HepG2 (cell line): Measurements from ENCODE around the gene NXN. TPM values are rescaled to one million over a fixed set of nuclear protein-coding genes. Genes with fewer than 3 reads are reported as not detected.

Source experiments
- ARID2 ChIP-seq: sonication (generic); formaldehyde crosslinking; IDR thresholded peaks from 2 replicates; pipeline ENCODE4 v1.8.1; 2022; ENCODE audit warnings: mild to moderate bottlenecking, missing genetic modification reagents, borderline replicate concordance
- CHCHD3 ChIP-seq: sonication (generic); formaldehyde crosslinking; IDR thresholded peaks from 2 replicates; pipeline ENCODE4 v1.8.0; 2022; ENCODE audit warnings: mild to moderate bottlenecking, missing genetic modification reagents, moderate library complexity
- EED ChIP-seq: sonication (generic); formaldehyde crosslinking; IDR thresholded peaks from 2 replicates; pipeline ENCODE4 v1.5.0; 2020; ENCODE audit warnings: mild to moderate bottlenecking, missing genetic modification reagents
- ETV5 ChIP-seq: IDR thresholded peaks from 2 replicates; pipeline ENCODE4 v1.6.1; 2018; ENCODE audit warnings: missing biosample characterization, missing genetic modification reagents, inconsistent platforms, borderline replicate concordance
- KLF15 ChIP-seq: sonication (generic); formaldehyde crosslinking; IDR thresholded peaks from 2 replicates; pipeline ENCODE4 v1.8.1; 2023; ENCODE audit warnings: borderline replicate concordance, mild to moderate bottlenecking, inconsistent platforms, missing genetic modification reagents, mixed read lengths
- NCOR1 ChIP-seq: fragments of 200-600 bp; sonication (generic); IDR thresholded peaks from 2 replicates; pipeline ENCODE4 v1.7.0; 2017; ENCODE audit warnings: antibody characterized with exemption, low read length, borderline replicate concordance
- NKX3-1 ChIP-seq: sonication (generic); formaldehyde crosslinking; IDR thresholded peaks from 2 replicates; pipeline ENCODE4 v1.5.0; 2020; ENCODE audit warnings: missing genetic modification reagents
- PHF5A ChIP-seq: IDR thresholded peaks from one replicate; pipeline ENCODE4 v1.6.1; 2018; ENCODE audit warnings: low read depth, missing genetic modification reagents; ENCODE audit not compliant: unreplicated experiment
- PRMT3 ChIP-seq: sonication (generic); formaldehyde crosslinking; IDR thresholded peaks from 2 replicates; pipeline ENCODE4 v1.8.1; 2022; ENCODE audit warnings: low read depth, mild to moderate bottlenecking, moderate library complexity, missing genetic modification reagents, borderline replicate concordance
- TEAD3 ChIP-seq: optimal IDR thresholded peaks from 2 replicates; pipeline ENCODE3; 2016; ENCODE audit warnings: borderline replicate concordance
- TSC22D2 ChIP-seq: sonication (generic); formaldehyde crosslinking; IDR thresholded peaks from 2 replicates; pipeline ENCODE4 v1.5.1; 2020; ENCODE audit warnings: missing genetic modification reagents, mild to moderate bottlenecking, borderline replicate concordance
- YEATS2 ChIP-seq: sonication (generic); formaldehyde crosslinking; IDR thresholded peaks from 2 replicates; pipeline ENCODE4 v1.4.0; 2020; ENCODE audit warnings: missing genetic modification reagents, borderline replicate concordance
- ZBTB38 ChIP-seq: sonication (generic); formaldehyde crosslinking; IDR thresholded peaks from 2 replicates; pipeline ENCODE4 v1.5.1; 2020; ENCODE audit warnings: mild to moderate bottlenecking, missing genetic modification reagents
- ZBTB7A ChIP-seq: sonication (generic); formaldehyde crosslinking; IDR thresholded peaks from 2 replicates; pipeline ENCODE4 v1.8.0; 2022; ENCODE audit warnings: mild to moderate bottlenecking, missing genetic modification reagents
- ZMAT3 ChIP-seq: sonication (generic); formaldehyde crosslinking; conservative IDR thresholded peaks from 2 replicates; pipeline ENCODE4 v1.7.0; 2021; ENCODE audit warnings: missing genetic modification reagents
- ZNF232 ChIP-seq: sonication (generic); formaldehyde crosslinking; IDR thresholded peaks from 2 replicates; pipeline ENCODE4 v1.4.0; 2020; ENCODE audit warnings: missing genetic modification reagents, borderline replicate concordance
- ZNF367 ChIP-seq: sonication (generic); formaldehyde crosslinking; IDR thresholded peaks from 2 replicates; pipeline ENCODE4 v1.4.0; 2020; ENCODE audit warnings: missing genetic modification reagents, borderline replicate concordance
- ZNF501 ChIP-seq: sonication (generic); formaldehyde crosslinking; IDR thresholded peaks from 2 replicates; pipeline ENCODE4 v1.5.1; 2020; ENCODE audit warnings: mild to moderate bottlenecking, moderate library complexity, missing genetic modification reagents
- ZNF777 ChIP-seq: sonication (generic); formaldehyde crosslinking; IDR thresholded peaks from 2 replicates; pipeline ENCODE4 v1.4.0; 2020; ENCODE audit warnings: missing genetic modification reagents
- polyA plus RNA-seq, 8 experiments: library from polyadenylated mRNA; depleted of rRNA in 3 of 8; stranded (reverse) in 7 of 8; unstranded in 1 of 8; fragments of >200 nt; fragmentation: Illumina TruSeq in 4 of 8; extraction: Trizol in 4 of 8; gene quantifications; 2 replicates each; pipeline versions ENCODE4 v1.2.1 to v1.2.3, GENCODE V29; 2011 to 2016; ENCODE audit warnings: low read depth in 4 of 8, missing spikeins in 1 of 8, mixed read lengths in 1 of 8; ENCODE audit not compliant: insufficient read depth in 1 of 8
- total RNA-seq, 5 experiments: library from RNA; depleted of rRNA; stranded (reverse); fragments of >200 nt; fragmentation: Illumina TruSeq; extraction: Trizol; gene quantifications; 2 replicates each; pipeline ENCODE4 v1.2.3, GENCODE V29; 2016; ENCODE audit warnings: low read depth in 1 of 5
- TF ChIP-seq, protein P1 (sequence below): IDR thresholded peaks from 2 replicates; pipeline ENCODE4 v1.6.1; 2016; ENCODE audit warnings: low read depth, borderline replicate concordance
- TF ChIP-seq, protein P2 (sequence below): sonication (generic); formaldehyde crosslinking; IDR thresholded peaks from 2 replicates; pipeline ENCODE4 v1.8.1; 2023; ENCODE audit warnings: mild to moderate bottlenecking, inconsistent platforms, moderate library complexity, missing genetic modification reagents, borderline replicate concordance
- TF ChIP-seq, protein P3 (sequence below): sonication (generic); formaldehyde crosslinking; IDR thresholded peaks from 2 replicates; pipeline ENCODE4 v1.5.0; 2020; ENCODE audit warnings: mild to moderate bottlenecking, missing genetic modification reagents, borderline replicate concordance
- TF ChIP-seq, protein P4 (sequence below): sonication (generic); formaldehyde crosslinking; conservative IDR thresholded peaks from 2 replicates; pipeline ENCODE4 v1.4.0; 2020; ENCODE audit warnings: missing genetic modification reagents

The NXN gene
- total and polyA plus RNA-seq, 2 of the 13 experiments (the other 11 are each of a cell fraction or from before 2014, with no cell fraction given) = 22.2 to 24.3 TPM

DNA sequence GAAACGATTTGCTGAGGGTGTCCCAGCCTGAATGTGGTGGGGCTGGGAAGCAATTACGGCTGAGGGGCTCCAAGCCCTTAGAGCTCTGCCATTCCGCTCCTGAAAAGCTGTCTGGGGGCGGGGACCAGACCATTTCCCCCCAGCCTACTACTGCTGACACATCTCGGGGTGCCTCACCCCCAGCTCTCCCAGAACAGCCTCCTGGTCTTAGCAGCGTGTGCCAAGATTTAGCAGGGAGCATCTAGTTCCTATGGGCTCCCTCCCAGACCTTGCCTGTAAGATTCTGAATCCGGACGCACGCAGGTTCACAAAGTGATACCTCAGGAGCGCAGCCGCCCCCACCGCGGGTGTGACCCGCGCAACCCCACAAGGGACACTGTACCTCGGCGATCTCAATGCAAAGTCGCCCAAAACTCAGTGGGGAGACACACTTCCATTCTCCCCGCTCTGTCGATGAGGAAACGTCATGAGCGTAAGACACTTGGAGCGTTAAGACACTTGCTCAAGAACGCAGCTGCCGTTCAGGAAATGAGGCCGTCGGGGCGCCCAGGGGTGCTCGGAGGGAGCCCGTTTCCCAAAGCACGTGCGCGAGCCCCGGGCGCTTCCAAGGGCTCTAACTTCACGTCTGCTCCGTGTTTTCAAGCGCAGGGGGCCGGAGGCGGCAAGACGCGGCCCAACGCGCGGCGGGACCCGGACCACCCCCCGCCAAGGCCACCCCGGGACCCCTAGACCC lies 228.1 kb downstream of the NXN start (continued):
- TF ChIP-seq ZMAT3 (CRISPR knock-in tag) = 0 out of 2 replicates have a peak, but pooled peaks have one; percentile 17
- TF ChIP-seq, protein P1, sequence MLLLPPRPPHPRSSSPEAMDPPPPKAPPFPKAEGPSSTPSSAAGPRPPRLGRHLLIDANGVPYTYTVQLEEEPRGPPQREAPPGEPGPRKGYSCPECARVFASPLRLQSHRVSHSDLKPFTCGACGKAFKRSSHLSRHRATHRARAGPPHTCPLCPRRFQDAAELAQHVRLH (CRISPR knock-in tag) = no peak
- peak; percentile 12; the same call in 1 of the 2 replicates for TF ChIP-seq ETV5
- no peak for TF ChIP-seq ZBTB7A
- no peak for TF ChIP-seq ARID2 (CRISPR knock-in tag)
- no peak for TF ChIP-seq KLF15 (CRISPR knock-in tag)
- TF ChIP-seq ZNF501 (CRISPR knock-in tag) = no peak
- TF ChIP-seq CHCHD3 (CRISPR knock-in tag) = no peak
- TF ChIP-seq ZBTB38 (CRISPR knock-in tag) = no peak
- no peak for TF ChIP-seq PHF5A
- TF ChIP-seq PRMT3 (CRISPR knock-in tag) = no peak
- 0 out of 2 replicates have a peak, but pooled peaks have one; percentile 13 for TF ChIP-seq ZNF367 (CRISPR knock-in tag)
- no peak for TF ChIP-seq TEAD3
- no peak for TF ChIP-seq EED (CRISPR knock-in tag)
- TF ChIP-seq, protein P2, sequence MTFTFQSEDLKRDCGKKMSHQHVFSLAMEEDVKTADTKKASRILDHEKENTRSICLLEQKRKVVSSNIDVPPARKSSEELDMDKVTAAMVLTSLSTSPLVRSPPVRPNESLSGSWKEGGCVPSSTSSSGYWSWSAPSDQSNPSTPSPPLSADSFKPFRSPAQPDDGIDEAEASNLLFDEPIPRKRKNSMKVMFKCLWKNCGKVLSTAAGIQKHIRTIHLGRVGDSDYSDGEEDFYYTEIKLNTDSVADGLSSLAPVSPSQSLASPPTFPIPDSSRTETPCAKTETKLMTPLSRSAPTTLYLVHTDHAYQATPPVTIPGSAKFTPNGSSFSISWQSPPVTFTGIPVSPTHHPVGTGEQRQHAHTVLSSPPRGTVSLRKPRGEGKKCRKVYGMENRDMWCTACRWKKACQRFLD = 0 out of 2 replicates have a peak, but pooled peaks have one; percentile 20
- TF ChIP-seq NCOR1 = no peak
- TF ChIP-seq, protein P3, sequence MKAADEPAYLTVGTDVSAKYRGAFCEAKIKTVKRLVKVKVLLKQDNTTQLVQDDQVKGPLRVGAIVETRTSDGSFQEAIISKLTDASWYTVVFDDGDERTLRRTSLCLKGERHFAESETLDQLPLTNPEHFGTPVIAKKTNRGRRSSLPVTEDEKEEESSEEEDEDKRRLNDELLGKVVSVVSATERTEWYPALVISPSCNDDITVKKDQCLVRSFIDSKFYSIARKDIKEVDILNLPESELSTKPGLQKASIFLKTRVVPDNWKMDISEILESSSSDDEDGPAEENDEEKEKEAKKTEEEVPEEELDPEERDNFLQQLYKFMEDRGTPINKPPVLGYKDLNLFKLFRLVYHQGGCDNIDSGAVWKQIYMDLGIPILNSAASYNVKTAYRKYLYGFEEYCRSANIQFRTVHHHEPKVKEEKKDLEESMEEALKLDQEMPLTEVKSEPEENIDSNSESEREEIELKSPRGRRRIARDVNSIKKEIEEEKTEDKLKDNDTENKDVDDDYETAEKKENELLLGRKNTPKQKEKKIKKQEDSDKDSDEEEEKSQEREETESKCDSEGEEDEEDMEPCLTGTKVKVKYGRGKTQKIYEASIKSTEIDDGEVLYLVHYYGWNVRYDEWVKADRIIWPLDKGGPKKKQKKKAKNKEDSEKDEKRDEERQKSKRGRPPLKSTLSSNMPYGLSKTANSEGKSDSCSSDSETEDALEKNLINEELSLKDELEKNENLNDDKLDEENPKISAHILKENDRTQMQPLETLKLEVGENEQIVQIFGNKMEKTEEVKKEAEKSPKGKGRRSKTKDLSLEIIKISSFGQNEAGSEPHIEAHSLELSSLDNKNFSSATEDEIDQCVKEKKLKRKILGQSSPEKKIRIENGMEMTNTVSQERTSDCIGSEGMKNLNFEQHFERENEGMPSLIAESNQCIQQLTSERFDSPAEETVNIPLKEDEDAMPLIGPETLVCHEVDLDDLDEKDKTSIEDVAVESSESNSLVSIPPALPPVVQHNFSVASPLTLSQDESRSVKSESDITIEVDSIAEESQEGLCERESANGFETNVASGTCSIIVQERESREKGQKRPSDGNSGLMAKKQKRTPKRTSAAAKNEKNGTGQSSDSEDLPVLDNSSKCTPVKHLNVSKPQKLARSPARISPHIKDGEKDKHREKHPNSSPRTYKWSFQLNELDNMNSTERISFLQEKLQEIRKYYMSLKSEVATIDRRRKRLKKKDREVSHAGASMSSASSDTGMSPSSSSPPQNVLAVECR = no peak
- 0 out of 2 replicates have a peak, but pooled peaks have one; percentile 20 for TF ChIP-seq ZNF232 (CRISPR knock-in tag)
- TF ChIP-seq NKX3-1 (CRISPR knock-in tag) = peak; percentile 24; the same call in 1 of the 2 replicates
- TF ChIP-seq, protein P4, sequence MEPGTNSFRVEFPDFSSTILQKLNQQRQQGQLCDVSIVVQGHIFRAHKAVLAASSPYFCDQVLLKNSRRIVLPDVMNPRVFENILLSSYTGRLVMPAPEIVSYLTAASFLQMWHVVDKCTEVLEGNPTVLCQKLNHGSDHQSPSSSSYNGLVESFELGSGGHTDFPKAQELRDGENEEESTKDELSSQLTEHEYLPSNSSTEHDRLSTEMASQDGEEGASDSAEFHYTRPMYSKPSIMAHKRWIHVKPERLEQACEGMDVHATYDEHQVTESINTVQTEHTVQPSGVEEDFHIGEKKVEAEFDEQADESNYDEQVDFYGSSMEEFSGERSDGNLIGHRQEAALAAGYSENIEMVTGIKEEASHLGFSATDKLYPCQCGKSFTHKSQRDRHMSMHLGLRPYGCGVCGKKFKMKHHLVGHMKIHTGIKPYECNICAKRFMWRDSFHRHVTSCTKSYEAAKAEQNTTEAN (CRISPR knock-in tag) = 0 out of 2 replicates have a peak, but pooled peaks have one; percentile 7
- no peak for TF ChIP-seq TSC22D2 (CRISPR knock-in tag)
- TF ChIP-seq ZNF777 = peak; percentile 98; the same call in 1 of the 2 replicates
- no peak for TF ChIP-seq YEATS2 (CRISPR knock-in tag)
